LNCaP clone FGC (cell line): Measurements from ENCODE around the gene PCDHB8.
A peak's percentile ranks its signal among the peaks of the same experiment; 100 is the strongest.
"Not testable (repeated sequence)": the region's sequence is repeated elsewhere in the genome, so short reads cannot be mapped to it uniquely, and the experiment has no call there.

Experiments used
- DNase-seq: peaks from one replicate; pipeline ENCODE4 v3.0.0-alpha.2; 2011; ENCODE audit warnings: low read depth
- H3K4me3 ChIP-seq: 2 replicates; pipeline ENCODE4 v1.5.1; 2011; ENCODE audit warnings: mild to moderate bottlenecking, low read depth, low read length, control low read depth
- CTCF ChIP-seq: IDR thresholded peaks from 2 replicates; pipeline ENCODE4 v1.5.1; 2012; ENCODE audit warnings: mild to moderate bottlenecking; ENCODE audit not compliant: control insufficient read depth, insufficient read depth; ENCODE audit errors: extremely low read depth

Gene PCDHB8

GRCh38 chr5:141177577-141178191 is at the start of gene PCDHB8:
PCDHB8 (plus strand) TSS chr5:141177790; CDS start chr5:141178035, 245 bp downstream.
- DNase-seq: not testable (repeated sequence)
- H3K4me3 ChIP-seq: peak within 1 kb of the TSS; percentile 6; the same call in 1 of the 2 replicates
- TF ChIP-seq CTCF: peak; percentile 43

- H3K4me3 ChIP-seq: peak within 1 kb of the TSS; percentile 76
Observed at GRCh38 chr5:141135030-141135717, 42.4 kb upstream of the PCDHB8 start, which contains the start of gene PCDHB5. PCDHB5 (plus strand) TSS chr5:141135206; CDS start chr5:141135435, 229 bp downstream.

GRCh38 chr5:141135718-141136266 is 41.8 kb upstream of the PCDHB8 start:
- no peak for TF ChIP-seq CTCF
- peak overlapping the region; percentile 76 for H3K4me3 ChIP-seq
- DNase-seq: no peak

More at GRCh38 chr5:141135030-141135717, 42.4 kb upstream of the PCDHB8 start, which contains the start of gene PCDHB5:
- peak; percentile 15 for DNase-seq
- TF ChIP-seq CTCF: peak; percentile 64

DNA sequence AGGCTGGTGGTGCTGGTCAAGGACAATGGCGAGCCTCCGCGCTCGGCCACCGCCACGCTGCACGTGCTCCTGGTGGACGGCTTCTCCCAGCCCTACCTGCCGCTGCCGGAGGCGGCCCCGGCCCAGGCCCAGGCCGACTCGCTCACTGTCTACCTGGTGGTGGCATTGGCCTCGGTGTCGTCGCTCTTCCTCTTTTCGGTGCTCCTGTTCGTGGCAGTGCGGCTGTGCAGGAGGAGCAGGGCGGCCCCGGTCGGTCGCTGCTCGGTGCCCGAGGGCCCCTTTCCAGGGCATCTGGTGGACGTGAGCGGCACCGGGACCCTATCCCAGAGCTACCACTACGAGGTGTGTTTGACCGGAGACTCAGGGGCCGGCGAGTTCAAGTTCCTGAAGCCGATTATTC is 40.2 kb upstream of the PCDHB8 start:
- not testable (repeated sequence) for DNase-seq, H3K4me3 ChIP-seq

DNA sequence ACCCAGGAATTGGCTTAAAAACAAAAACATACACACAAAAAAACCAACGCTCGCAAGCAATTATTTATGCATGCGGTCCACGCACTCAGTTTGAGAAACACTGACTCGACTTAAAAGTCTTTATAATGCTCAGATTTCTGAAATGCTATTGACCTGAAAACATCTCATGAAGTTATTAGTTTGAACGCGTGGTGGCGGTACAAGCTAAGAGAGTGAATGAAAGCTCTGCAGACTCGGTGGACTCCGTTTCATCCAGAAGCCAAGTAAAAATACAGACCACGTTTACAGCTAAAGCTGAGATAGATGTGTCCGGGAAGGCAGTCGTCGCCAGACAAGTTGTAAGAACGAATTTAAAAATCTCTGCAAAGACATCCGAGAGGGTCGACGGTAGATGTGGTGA is 27.8 kb upstream of the PCDHB8 start, which contains the start of gene PCDHB6:
TSS of gene PCDHB6 (plus strand) at position 246 of the 400 bp plus-strand sequence. CDS start 201 bp downstream, outside the sequence.
- DNase-seq: no peak
- H3K4me3 ChIP-seq: no peak within 1 kb of the TSS
- peak; percentile 32 for TF ChIP-seq CTCF

DNA sequence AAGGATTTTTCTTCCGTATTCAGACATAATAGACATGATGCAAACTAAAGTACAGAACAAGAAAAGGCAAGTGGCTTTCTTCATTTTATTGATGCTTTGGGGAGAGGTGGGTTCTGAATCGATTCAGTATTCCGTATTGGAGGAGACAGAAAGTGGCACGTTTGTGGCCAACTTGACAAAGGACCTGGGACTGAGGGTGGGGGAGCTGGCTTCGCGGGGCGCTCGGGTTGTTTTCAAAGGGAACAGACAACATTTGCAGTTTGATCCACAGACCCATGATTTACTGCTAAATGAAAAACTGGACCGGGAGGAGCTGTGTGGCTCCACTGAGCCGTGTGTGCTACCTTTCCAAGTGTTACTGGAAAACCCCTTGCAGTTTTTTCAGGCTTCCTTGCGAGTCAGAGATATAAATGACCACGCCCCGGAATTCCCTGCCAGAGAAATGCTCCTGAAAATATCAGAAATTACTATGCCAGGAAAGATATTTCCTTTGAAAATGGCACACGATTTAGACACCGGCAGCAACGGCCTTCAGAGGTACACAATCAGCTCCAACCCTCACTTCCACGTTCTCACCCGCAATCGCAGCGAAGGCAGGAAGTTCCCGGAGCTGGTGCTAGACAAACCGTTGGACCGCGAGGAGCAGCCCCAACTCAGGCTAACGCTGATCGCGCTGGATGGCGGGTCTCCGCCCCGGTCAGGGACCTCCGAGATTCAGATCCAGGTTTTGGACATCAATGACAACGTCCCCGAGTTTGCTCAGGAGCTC is 27.2 kb upstream of the PCDHB8 start:
- no peak for TF ChIP-seq CTCF
- H3K4me3 ChIP-seq: no peak overlapping the region
- DNase-seq: no peak

DNA sequence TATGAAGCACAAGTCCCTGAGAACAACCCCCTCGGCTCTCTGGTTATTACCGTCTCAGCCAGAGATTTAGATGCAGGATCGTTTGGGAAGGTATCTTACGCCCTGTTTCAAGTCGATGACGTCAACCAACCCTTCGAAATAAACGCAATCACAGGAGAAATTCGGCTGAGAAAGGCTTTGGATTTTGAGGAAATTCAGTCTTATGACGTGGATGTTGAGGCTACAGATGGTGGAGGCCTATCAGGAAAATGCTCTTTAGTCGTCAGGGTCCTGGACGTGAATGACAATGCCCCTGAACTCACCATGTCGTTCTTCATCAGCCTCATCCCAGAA is 26.6 kb upstream of the PCDHB8 start:
- no peak for TF ChIP-seq CTCF
- no peak for DNase-seq
- no peak overlapping the region for H3K4me3 ChIP-seq

DNA sequence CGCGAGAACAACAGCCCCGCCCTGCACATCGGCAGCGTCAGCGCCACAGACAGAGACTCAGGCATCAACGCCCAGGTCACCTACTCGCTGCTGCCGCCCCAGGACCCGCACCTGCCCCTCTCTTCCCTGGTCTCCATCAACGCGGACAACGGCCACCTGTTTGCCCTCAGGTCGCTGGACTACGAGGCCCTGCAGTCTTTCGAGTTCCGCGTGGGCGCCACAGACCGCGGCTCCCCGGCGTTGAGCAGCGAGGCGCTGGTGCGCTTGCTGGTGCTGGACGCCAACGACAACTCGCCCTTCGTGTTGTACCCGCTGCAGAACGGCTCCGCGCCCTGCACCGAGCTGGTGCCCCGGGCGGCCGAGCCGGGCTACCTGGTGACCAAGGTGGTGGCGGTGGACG is 26.0 kb upstream of the PCDHB8 start:
- not testable (repeated sequence) for DNase-seq, H3K4me3 ChIP-seq

- not testable (repeated sequence) for DNase-seq, H3K4me3 ChIP-seq
Observed at GRCh38 chr5:141152096-141152495, 25.5 kb upstream of the PCDHB8 start.
